GM12865 (cell line): ENCODE data around the gene RASL11B.

Experiments
- DNase-seq: peaks from one replicate; pipeline ENCODE4 v3.0.0; 2010; ENCODE audit warnings: low read depth
- H3K4me3 ChIP-seq: 2 replicates; pipeline ENCODE4 v1.5.1; 2011; ENCODE audit warnings: mild to moderate bottlenecking, low read depth, low read length, control low read depth
- TF ChIP-seq, protein P1 (sequence below): IDR thresholded peaks from 2 replicates; pipeline ENCODE4 v1.5.1; 2011; ENCODE audit warnings: low read length, control low read depth, low read depth, inconsistent platforms; ENCODE audit not compliant: insufficient read depth; ENCODE audit errors: missing control alignments

Gene RASL11B

DNA sequence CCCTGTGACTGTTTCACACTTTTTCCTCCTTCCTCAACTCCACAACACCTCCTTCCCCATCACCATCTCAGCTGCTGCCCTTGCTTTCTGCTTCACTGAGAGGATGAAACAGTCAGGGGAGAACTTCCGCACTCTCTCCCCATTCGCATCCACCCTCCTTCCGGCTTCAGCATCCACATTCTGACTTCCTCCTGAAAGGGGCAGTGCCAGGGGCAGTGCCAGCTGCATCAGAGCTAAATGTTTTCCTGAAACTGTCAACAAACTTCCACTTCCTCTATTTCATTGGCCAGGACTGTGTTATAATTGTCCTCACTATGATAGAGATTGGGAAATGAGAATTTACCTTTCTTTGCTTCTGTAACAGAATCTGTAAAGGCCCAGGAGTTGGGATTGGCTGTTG is 18.2 kb upstream of the RASL11B start:
- H3K4me3 ChIP-seq = no peak overlapping the region
- TF ChIP-seq, protein P1, sequence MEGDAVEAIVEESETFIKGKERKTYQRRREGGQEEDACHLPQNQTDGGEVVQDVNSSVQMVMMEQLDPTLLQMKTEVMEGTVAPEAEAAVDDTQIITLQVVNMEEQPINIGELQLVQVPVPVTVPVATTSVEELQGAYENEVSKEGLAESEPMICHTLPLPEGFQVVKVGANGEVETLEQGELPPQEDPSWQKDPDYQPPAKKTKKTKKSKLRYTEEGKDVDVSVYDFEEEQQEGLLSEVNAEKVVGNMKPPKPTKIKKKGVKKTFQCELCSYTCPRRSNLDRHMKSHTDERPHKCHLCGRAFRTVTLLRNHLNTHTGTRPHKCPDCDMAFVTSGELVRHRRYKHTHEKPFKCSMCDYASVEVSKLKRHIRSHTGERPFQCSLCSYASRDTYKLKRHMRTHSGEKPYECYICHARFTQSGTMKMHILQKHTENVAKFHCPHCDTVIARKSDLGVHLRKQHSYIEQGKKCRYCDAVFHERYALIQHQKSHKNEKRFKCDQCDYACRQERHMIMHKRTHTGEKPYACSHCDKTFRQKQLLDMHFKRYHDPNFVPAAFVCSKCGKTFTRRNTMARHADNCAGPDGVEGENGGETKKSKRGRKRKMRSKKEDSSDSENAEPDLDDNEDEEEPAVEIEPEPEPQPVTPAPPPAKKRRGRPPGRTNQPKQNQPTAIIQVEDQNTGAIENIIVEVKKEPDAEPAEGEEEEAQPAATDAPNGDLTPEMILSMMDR = no peak
- no peak for DNase-seq

DNA sequence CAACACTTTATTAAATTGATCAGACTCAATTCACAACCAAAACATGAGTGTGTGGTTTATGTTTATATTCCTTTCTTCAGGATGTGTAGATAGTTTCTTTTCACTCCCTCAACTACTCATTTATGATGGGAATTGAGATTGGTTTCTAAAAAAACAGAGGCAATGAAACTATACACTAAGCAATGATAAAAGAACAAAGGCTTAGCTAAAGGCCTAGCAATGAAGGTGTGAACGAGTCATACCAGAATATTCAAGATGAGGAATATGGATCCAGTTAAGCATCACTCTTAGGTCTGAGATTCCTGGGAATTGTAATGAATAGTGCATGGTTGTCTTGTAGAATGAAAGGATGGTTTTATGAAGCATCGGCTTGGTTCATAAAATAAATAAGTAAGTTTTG is 17.5 kb upstream of the RASL11B start:
- TF ChIP-seq, protein P1 = no peak
- no peak for DNase-seq
- H3K4me3 ChIP-seq = no peak overlapping the region

DNA sequence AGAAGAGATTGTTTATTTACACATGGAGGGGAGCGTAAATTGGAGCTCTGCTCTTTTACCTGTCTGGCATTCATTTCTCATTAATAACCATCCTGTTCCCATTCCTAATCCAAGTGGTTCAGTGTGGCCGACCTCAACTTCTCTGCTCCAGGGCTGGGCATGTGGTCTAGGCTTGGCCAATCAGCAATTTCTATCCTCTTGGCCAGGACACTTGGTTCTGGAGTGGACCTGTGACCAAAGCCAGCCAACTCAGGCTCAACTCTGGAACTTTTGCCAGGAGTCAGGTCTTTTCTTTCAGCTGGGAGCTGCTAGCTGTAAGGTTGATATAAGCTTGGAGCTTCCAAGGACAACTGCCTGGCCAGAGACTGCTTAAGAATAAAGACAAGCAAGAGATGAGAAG is 15.6 kb upstream of the RASL11B start:
- no peak overlapping the region for H3K4me3 ChIP-seq
- no peak for DNase-seq
- TF ChIP-seq, protein P1 = no peak

DNA sequence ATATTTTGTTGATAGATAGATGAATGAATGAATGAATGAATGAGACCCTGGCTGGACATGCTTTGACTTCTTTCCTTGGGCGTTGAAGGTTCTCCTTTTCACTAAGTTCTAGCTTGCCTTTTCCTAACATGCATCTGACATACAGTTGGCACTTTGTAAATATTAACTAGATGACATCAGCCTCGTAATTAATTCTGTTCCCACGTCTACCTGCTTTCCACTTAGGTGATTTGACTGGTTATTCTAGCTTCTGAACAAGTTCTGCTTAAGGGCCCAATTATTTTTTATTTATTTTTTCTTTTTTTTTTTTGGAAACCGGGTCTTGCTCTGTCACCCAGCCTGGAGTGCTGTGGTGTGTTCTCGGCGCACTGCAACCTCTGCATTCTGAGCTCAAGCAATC is 13.9 kb upstream of the RASL11B start:
- no peak overlapping the region for H3K4me3 ChIP-seq
- DNase-seq = no peak
- TF ChIP-seq, protein P1 = no peak

DNA sequence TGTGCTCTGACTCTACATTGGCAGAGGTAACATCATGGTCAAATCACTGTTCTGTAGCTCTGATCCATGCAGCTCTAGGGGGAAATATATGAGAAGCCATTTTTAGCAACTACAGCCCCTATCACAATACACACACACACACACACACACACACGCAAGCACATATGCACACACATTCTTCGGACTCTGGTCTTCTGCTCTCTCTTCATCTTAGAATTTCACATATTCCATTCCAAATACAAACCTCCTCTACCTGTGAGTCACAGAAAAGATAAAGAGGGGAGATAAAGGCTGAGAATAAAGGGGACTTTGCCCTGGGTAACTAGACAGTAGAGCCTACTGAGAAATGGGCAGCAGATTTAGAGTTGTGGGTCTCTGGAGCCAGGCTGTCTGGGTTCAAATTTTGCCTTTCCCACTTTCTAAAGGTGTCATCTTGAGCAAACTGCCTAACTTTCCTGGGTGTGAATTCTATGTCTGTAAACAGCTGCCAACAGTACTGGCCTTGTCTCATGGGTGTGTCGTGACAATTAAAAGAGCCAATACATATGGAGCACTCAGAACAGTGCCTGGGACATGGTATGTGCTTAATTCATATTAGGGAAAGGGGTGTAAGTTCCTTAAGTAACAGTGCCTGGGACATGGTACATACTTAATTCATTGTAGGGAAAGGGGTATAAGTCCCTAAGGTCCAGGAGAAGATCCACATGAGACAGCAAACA is 11.6 kb upstream of the RASL11B start:
- no peak overlapping the region for H3K4me3 ChIP-seq
- DNase-seq = no peak
- TF ChIP-seq, protein P1 = no peak

DNA sequence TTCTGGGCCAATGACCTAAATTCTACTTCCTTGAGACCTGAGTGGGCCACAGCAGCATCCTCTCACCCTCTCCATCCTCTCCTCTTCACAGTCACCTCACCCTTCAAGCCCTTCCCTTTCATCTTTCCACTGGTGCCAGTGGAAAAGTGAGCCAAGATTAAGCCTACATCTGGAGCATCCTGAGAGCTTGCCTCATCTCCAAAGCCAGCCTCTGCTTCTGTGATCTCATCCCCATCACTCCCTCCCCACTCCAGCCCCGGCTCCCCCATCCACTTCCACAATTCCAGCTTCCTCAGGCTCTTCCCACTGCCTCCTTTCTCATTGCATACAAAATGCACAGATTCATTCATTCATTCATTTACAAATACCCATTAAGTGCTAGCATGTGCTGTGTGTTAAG is 10.1 kb upstream of the RASL11B start:
- no peak overlapping the region for H3K4me3 ChIP-seq
- TF ChIP-seq, protein P1 = no peak
- no peak for DNase-seq

DNA sequence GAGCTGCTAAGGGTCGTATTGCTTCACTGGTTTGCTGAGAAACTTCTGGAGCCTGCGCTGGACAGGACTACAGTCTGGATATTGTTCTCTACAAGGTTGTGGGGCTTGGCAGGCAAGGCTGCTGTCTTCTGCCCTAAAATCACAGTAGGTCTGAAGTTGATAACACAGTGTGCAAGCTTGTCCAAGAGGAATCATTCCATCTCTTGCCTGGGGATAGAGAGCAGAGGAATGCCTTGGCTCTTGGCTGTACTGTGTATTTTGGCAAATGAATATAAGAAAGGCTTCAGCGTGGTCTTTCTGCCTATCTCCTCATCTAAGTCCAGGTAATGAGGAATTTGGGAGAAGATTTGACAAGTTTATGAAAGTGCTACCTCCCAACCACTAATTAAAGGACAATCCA is 9.4 kb upstream of the RASL11B start:
- no peak overlapping the region for H3K4me3 ChIP-seq
- TF ChIP-seq, protein P1 = no peak
- DNase-seq = no peak
